OCI-LY7 (cell line): ENCODE results near the gene CYTH3.

Source experiments
- CTCF ChIP-seq: fragments of 200-600 bp; sonication (generic); conservative IDR thresholded peaks from 2 replicates; pipeline ENCODE4 v1.5.1; 2014; ENCODE audit warnings: mild to moderate bottlenecking, antibody characterized with exemption, low read length, moderate library complexity, mixed read lengths
- EZH2phosphoT487 ChIP-seq: fragments of 200-600 bp; sonication (generic); IDR thresholded peaks from 2 replicates; pipeline ENCODE4 v1.6.1; 2018; ENCODE audit warnings: low read depth, borderline replicate concordance, mild to moderate bottlenecking, mixed run types, antibody characterized with exemption, low read length, moderate library complexity, mixed read lengths

GRCh38 chr7:6286486-6286885, 14.1 kb upstream of the CYTH3 start:
- TF ChIP-seq CTCF = no peak
- TF ChIP-seq EZH2phosphoT487 = no peak
